ENCODE data around the gene TMEM121.
A peak's percentile ranks its signal among the peaks of the same experiment; 100 is the strongest.

- TF ChIP-seq TEAD4 (IDR thresholded peaks at IDR 0.05; ENCODE audit: borderline replicate concordance, insufficient read depth) (no peak), JUND (IDR thresholded peaks at IDR 0.05) (no peak), TAF1 (IDR thresholded peaks at IDR 0.05; ENCODE audit: borderline replicate concordance, low read depth, low read length) (no peak)
- TF ChIP-seq, protein P1, sequence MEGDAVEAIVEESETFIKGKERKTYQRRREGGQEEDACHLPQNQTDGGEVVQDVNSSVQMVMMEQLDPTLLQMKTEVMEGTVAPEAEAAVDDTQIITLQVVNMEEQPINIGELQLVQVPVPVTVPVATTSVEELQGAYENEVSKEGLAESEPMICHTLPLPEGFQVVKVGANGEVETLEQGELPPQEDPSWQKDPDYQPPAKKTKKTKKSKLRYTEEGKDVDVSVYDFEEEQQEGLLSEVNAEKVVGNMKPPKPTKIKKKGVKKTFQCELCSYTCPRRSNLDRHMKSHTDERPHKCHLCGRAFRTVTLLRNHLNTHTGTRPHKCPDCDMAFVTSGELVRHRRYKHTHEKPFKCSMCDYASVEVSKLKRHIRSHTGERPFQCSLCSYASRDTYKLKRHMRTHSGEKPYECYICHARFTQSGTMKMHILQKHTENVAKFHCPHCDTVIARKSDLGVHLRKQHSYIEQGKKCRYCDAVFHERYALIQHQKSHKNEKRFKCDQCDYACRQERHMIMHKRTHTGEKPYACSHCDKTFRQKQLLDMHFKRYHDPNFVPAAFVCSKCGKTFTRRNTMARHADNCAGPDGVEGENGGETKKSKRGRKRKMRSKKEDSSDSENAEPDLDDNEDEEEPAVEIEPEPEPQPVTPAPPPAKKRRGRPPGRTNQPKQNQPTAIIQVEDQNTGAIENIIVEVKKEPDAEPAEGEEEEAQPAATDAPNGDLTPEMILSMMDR (IDR thresholded peaks at IDR 0.05) = peak; percentile 34
These were observed 6.4 kb downstream of the TMEM121 start for GRCh38 chr14:105532735-105533141.

Data from SK-N-SH (cell line).